ENCODE measurements around the gene TAF4. TPM values are rescaled to one million over a fixed set of nuclear protein-coding genes. Genes with fewer than 3 reads are reported as not detected.

TAF4 gene
- total and polyA plus RNA-seq, 2 of the 13 experiments (the other 11 are each of a cell fraction or from before 2014, with no cell fraction given), result 5.9 to 12.0 TPM

- TF ChIP-seq ZNF546 (CRISPR knock-in tag; conservative IDR thresholded peaks at IDR 0.05) (no peak), ZNF329 (CRISPR knock-in tag; IDR thresholded peaks at IDR 0.05; ENCODE audit: low read depth) (no peak), ZNF605 (CRISPR knock-in tag; IDR thresholded peaks at IDR 0.05) (peak; percentile 94), NFYB (CRISPR knock-in tag; IDR thresholded peaks at IDR 0.05) (peak; percentile 87), CHD4 (IDR thresholded peaks at IDR 0.05; ENCODE audit: borderline replicate concordance, low read length) (no peak), TFE3 (CRISPR knock-in tag; IDR thresholded peaks at IDR 0.05) (0 out of 2 replicates have a peak, but pooled peaks have one; percentile 33), IRF1 (CRISPR knock-in tag; IDR thresholded peaks at IDR 0.05; ENCODE audit: low read depth) (no peak), REXO4 (CRISPR knock-in tag; IDR thresholded peaks at IDR 0.05; ENCODE audit: borderline replicate concordance) (no peak), TBP (CRISPR knock-in tag; IDR thresholded peaks at IDR 0.05) (no peak; the same call in 1 of the 2 replicates), HNRNPUL1 (IDR thresholded peaks at IDR 0.05; ENCODE audit: low read depth, low read length) (no peak), TBX3 (IDR thresholded peaks at IDR 0.05; ENCODE audit: borderline replicate concordance) (0 out of 2 replicates have a peak, but pooled peaks have one; percentile 7), ARHGAP35 (CRISPR knock-in tag; IDR thresholded peaks at IDR 0.05; ENCODE audit: borderline replicate concordance) (0 out of 2 replicates have a peak, but pooled peaks have one; percentile 52), MIER2 (CRISPR knock-in tag; IDR thresholded peaks at IDR 0.05) (peak; percentile 70), CHCHD3 (CRISPR knock-in tag; IDR thresholded peaks at IDR 0.05) (0 out of 2 replicates have a peak, but pooled peaks have one; percentile 57), PREB (CRISPR knock-in tag; IDR thresholded peaks at IDR 0.05) (no peak), ZNF749 (CRISPR knock-in tag; IDR thresholded peaks at IDR 0.05; ENCODE audit: borderline replicate concordance) (0 out of 2 replicates have a peak, but pooled peaks have one; percentile 65), BRD4 (CRISPR knock-in tag; IDR thresholded peaks at IDR 0.05) (no peak; the same call in 1 of the 2 replicates), ZBTB7B (CRISPR knock-in tag; IDR thresholded peaks at IDR 0.05) (peak; percentile 73; the same call in 1 of the 2 replicates), MAFF (IDR thresholded peaks at IDR 0.05; ENCODE audit: low read depth, low read length) (no peak), JDP2 (CRISPR knock-in tag; IDR thresholded peaks at IDR 0.05; ENCODE audit: borderline replicate concordance) (no peak; the same call in 1 of the 2 replicates), HIC2 (CRISPR knock-in tag; IDR thresholded peaks at IDR 0.05; ENCODE audit: low read depth) (no peak), ZNF530 (CRISPR knock-in tag; IDR thresholded peaks at IDR 0.05; ENCODE audit: low read depth) (no peak), ZNF7 (CRISPR knock-in tag; IDR thresholded peaks at IDR 0.05) (no peak), SP140L (CRISPR knock-in tag; IDR thresholded peaks at IDR 0.05; ENCODE audit: borderline replicate concordance) (peak; percentile 88; the same call in 1 of the 2 replicates), TRIM24 (CRISPR knock-in tag; IDR thresholded peaks at IDR 0.05) (no peak), NKX3-1 (CRISPR knock-in tag; IDR thresholded peaks at IDR 0.05) (0 out of 2 replicates have a peak, but pooled peaks have one; percentile 63), ZNF224 (CRISPR knock-in tag; IDR thresholded peaks at IDR 0.05) (peak; percentile 22; the same call in 1 of the 2 replicates)
Observed at GRCh38 chr20:62066983-62067433, 1.3 kb upstream of the TAF4 start (continued).

All from HepG2 (cell line).